GM12892 (cell line): ENCODE measurements around the gene PTGES3L.
"Not testable (repeated sequence)": the region's sequence is repeated elsewhere in the genome, so short reads cannot be mapped to it uniquely, and the experiment has no call there.

Source experiments
- DNase-seq: peaks from one replicate; pipeline ENCODE4 v3.0.0; 2011; ENCODE audit not compliant: insufficient read length
- FAIRE-seq: peaks from 2 replicates; lab custom pipeline; 2011; peaks lifted over from hg19 to GRCh38; lab: Jason Lieb, UNC
- POLR2A ChIP-seq: IDR thresholded peaks from 2 replicates; pipeline ENCODE4 v1.6.1; 2011; ENCODE audit warnings: low read depth, low read length, control low read depth
- POLR2AphosphoS5 ChIP-seq: IDR thresholded peaks from 2 replicates; pipeline ENCODE4 v1.6.1; 2011; ENCODE audit warnings: low read depth, low read length, control low read depth
- TAF1 ChIP-seq: IDR thresholded peaks from 2 replicates; pipeline ENCODE4 v1.6.1; 2011; ENCODE audit warnings: low read depth, mild to moderate bottlenecking, control low read depth, low read length, borderline replicate concordance

The PTGES3L gene

GRCh38 chr17:43010667-43011308, 30.9 kb upstream of the PTGES3L start:
- FAIRE-seq (no peak), DNase-seq (no peak)
- TF ChIP-seq POLR2AphosphoS5 (no peak), TAF1 (no peak), POLR2A (no peak)

DNA sequence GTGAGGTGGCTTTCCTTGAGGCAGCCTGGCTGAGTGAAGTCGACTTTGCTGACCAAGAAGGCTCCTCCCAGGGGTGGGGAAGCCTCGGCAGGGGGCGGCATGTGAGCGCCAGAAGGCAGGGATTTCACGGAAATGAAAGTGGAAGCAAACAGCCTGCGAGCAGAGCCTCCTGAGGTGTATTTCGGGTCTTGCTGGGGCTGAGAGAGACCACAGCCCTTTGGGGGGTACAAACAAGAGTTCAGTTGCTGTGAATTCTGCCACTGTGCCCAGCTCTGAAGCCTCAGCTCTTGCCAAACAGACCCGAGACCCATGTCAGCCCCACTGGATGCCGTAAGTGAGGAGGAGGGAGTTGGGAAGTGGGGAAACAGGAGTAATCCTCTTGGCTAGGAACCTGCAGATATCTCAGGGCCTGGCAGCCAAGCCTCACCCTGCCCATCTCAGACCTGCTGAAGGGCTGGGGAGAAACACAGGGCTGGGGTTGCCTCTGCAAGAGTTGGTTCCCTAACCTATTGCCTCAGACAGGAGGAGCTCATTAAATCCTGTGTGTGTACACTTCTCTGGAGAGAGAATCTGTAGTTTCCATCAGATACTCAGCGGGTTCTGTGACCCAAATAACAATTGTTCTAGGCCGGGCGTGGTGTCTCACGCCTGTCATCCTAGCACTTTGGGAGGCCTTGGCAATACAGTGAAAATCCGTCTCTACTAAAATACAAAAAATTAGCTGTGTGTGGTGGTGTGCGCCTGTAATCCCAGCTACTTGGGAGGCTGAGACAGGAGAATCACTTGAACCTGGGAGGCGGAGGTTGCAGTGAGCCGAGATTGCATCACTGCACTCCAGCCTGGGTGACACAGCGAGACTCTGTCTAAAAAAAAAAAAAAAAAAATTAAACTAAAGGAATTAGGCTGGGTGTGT, 27.0 kb upstream of the PTGES3L start, which contains the start of gene IFI35:
Gene IFI35, plus strand, starts transcription at position 146 of the 913 bp plus-strand sequence. Its CDS starts 164 bp downstream, at position 310.
- TF ChIP-seq TAF1 = peak; percentile 66; the same call in 1 of the 2 replicates
- peak; percentile 75 for TF ChIP-seq POLR2AphosphoS5
- peak; percentile 81 for TF ChIP-seq POLR2A
- peak; percentile 86 for DNase-seq
- peak; percentile 88 for FAIRE-seq

DNA sequence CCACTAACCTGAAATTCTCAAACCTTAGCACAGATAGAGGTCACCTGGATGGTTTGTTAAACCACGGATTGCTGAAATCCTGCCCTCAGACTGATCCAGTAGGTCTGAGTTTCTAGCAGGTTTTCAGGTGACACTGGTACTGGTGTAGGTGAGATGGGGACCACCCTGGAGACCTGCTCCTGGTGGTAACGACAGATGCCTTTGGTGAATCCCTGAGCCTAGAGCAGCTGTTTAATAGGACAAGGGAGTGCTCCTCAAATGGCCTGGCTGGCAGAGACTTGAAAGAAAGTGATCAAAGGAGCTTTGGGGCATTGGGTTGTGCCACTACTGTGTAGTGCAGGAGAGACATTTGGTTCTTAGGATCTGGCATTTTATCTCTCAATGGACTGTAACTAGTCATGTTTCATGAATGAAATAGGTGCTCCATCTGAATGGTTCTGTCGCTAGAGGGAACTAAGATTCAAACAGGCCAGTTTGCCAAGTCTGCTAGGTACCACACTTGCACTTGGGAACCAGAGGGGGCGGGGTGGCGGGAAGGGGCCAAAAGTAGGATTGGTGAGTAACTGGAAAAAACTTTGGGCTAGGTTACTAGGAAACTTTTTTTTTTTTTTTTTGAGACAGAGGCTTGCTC, 23.8 kb upstream of the PTGES3L start:
- FAIRE-seq = no peak
- DNase-seq = no peak
- TF ChIP-seq TAF1 (no peak), POLR2A (peak; percentile 68), POLR2AphosphoS5 (peak; percentile 16; the same call in 1 of the 2 replicates)

- DNase-seq, FAIRE-seq: not testable (repeated sequence)
Observed at GRCh38 chr17:43000894-43001293, 21.0 kb upstream of the PTGES3L start.

GRCh38 chr17:42999003-42999525, 19.2 kb upstream of the PTGES3L start:
- DNase-seq (no peak), FAIRE-seq (no peak)
- TF ChIP-seq POLR2AphosphoS5 = no peak
- no peak for TF ChIP-seq POLR2A
- no peak for TF ChIP-seq TAF1

DNA sequence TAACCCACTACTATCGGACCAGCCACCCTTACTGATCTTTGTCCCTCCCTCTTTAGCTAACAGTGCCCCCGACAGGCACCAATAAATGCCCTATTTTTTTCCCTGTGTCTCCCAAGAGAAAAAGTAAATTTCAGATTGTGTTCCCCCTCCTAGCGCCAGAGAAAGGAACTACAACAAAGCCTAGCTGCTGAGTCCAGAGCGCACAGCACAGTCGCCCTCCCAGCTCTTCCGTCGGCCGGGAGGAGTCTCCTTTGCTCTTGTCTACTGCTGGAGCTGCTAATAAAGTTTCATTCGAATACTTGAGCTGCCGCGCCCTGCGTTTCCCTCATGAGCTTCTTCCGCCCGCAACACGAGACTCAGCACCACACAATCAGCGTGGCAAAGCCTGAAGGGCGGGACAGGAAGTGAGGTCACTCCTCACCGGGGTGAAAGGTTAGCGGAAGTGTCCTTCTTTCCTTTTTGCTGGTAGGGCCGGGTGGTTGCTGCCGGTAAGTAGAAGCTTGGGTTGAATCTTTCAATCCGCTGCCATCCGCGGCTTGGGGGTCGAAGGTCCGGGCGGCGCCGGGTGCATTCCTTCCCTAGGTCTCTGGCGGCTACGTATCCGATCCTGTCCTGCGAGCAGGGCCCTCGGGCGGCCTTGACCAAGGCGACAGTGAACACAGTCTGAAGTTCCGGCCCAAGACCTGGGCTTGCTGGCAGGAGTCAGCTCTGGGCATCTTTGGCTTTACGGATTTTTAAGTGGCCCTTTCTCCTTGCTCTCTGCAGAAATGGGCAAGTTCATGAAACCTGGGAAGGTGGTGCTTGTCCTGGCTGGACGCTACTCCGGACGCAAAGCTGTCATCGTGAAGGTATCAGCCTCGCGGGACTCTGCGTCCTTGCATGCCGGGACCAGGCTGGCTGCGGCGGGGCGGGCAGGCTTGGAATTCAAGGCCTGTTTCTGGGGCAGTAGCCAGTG, 18.4 kb upstream of the PTGES3L start, which contains the start of gene RPL27:
Gene RPL27, plus strand, starts transcription at position 436 of the 955 bp plus-strand sequence. Its CDS starts 332 bp downstream, at position 768.
- peak; percentile 89 for DNase-seq
- TF ChIP-seq POLR2AphosphoS5 (peak; percentile 99), TAF1 (peak; percentile 99), POLR2A (peak; percentile 98)
- peak; percentile 98 for FAIRE-seq

DNA sequence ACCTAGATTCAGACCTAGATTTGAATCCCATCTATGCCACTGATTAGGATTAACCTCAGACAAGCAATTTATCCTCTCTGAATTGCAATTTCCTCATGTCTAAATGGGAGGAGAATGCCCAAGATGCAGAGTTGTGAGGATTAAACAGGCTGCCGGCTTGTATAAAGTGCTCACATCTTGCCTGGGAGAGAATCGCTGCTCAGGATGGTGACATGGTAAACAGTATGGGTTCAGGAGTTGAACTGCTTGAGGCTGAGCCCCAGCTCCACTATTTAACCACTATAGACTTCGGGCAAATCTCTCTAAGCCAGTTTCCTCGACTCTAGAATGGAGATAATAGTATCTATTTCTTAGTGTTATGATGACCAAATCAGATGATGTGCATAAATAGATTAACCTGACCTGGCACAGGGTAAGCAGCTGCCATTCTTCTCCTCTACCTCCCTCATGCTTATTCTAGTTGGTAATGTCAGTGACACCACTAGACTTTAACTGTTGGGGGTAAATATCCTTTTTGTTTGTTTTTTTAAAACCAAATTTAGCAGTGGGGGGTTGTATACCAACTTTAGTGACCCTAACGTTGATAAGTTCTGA, 17.6 kb upstream of the PTGES3L start:
- TF ChIP-seq TAF1 = no peak
- no peak for TF ChIP-seq POLR2AphosphoS5
- TF ChIP-seq POLR2A = no peak
- DNase-seq (no peak), FAIRE-seq (no peak)

GRCh38 chr17:42993913-42994312, 14.0 kb upstream of the PTGES3L start:
- FAIRE-seq, DNase-seq: not testable (repeated sequence)

GRCh38 chr17:42992872-42993271, 13.0 kb upstream of the PTGES3L start:
- TF ChIP-seq POLR2A = no peak
- TF ChIP-seq POLR2AphosphoS5 = no peak
- no peak for TF ChIP-seq TAF1
- no peak for FAIRE-seq
- no peak for DNase-seq

- TF ChIP-seq POLR2A (no peak), POLR2AphosphoS5 (no peak), TAF1 (no peak)
- no peak for FAIRE-seq
- no peak for DNase-seq
Observed at GRCh38 chr17:42991471-42991870, 11.6 kb upstream of the PTGES3L start.
